ENCODE data around the gene ADARB2.
"Not testable (repeated sequence)": the region's sequence is repeated elsewhere in the genome, so short reads cannot be mapped to it uniquely, and the experiment has no call there.

The ADARB2 gene

GRCh38 chr10:1173091-1173490 lies 564.2 kb downstream of the ADARB2 start:
- no peak for DNase-seq

- no peak for DNase-seq
These were observed 564.9 kb downstream of the ADARB2 start for GRCh38 chr10:1172256-1172984.

GRCh38 chr10:1171586-1171985 lies 565.7 kb downstream of the ADARB2 start:
- DNase-seq = no peak

GRCh38 chr10:1171182-1171581 lies 566.1 kb downstream of the ADARB2 start:
- DNase-seq = no peak

- DNase-seq = no peak
These were observed 566.5 kb downstream of the ADARB2 start for GRCh38 chr10:1170867-1171180.

- no peak for DNase-seq
These were observed 567.1 kb downstream of the ADARB2 start for GRCh38 chr10:1169981-1170866.

GRCh38 chr10:1169186-1169885 lies 568.0 kb downstream of the ADARB2 start:
- no peak for DNase-seq

- DNase-seq = peak; percentile 1
These were observed 568.6 kb downstream of the ADARB2 start for GRCh38 chr10:1168763-1169162.

- DNase-seq = no peak
These were observed 570.5 kb downstream of the ADARB2 start for GRCh38 chr10:1166828-1167275.

GRCh38 chr10:1166101-1166827 lies 571.1 kb downstream of the ADARB2 start:
- no peak for DNase-seq

GRCh38 chr10:1163831-1164230 lies 573.5 kb downstream of the ADARB2 start:
- DNase-seq = no peak

GRCh38 chr10:1163204-1163660 lies 574.1 kb downstream of the ADARB2 start:
- DNase-seq = no peak

GRCh38 chr10:1162481-1163203 lies 574.7 kb downstream of the ADARB2 start:
- no peak for DNase-seq

- DNase-seq = not testable (repeated sequence)
These were observed 576.0 kb downstream of the ADARB2 start for GRCh38 chr10:1161315-1161673.

GRCh38 chr10:1160561-1161314 lies 576.6 kb downstream of the ADARB2 start:
- DNase-seq = no peak

- no peak for DNase-seq
These were observed 577.9 kb downstream of the ADARB2 start for GRCh38 chr10:1159131-1160061.

- not testable (repeated sequence) for DNase-seq
These were observed 578.8 kb downstream of the ADARB2 start for GRCh38 chr10:1158536-1158935.

GRCh38 chr10:1158066-1158465 lies 579.3 kb downstream of the ADARB2 start:
- no peak for DNase-seq

GRCh38 chr10:1157615-1157933 lies 579.8 kb downstream of the ADARB2 start:
- DNase-seq = no peak

- no peak for DNase-seq
These were observed 580.3 kb downstream of the ADARB2 start for GRCh38 chr10:1156921-1157614.

Data from NCI-H69 (cell line).